ENCODE results near the gene UBE2J2.

UBE2J2 gene

GRCh38 chr1:1234180-1234808 is 39.4 kb downstream of the UBE2J2 start:
- Histone ChIP-seq H3K9me3 (ENCODE audit: control insufficient read depth, low read length) (no peaks in the 10 kb centered on the region), H3K79me2 (peaks cover 16% of the 10 kb centered on the region), H3K27ac (no peak overlapping the region), H3K9ac (no peak overlapping the region), H2AFZ (no peak overlapping the region), H3K4me1 (peaks cover 5% of the 10 kb centered on the region), H3K36me3 (ENCODE audit: control insufficient read depth, insufficient read depth, low read length) (no peaks in the 10 kb centered on the region), H3K4me2 (ENCODE audit: low read length) (no peak overlapping the region), H3K4me3 (ENCODE audit: low read depth, low read length) (no peak overlapping the region), H3K27me3 (ENCODE audit: control insufficient read depth, insufficient read depth, low read length) (no peaks in the 10 kb centered on the region)
- no peak for TF ChIP-seq CTCF (IDR thresholded peaks at IDR 0.05)

- Histone ChIP-seq H3K79me2 (peaks cover 24% of the 10 kb centered on the region), H2AFZ (no peak overlapping the region), H3K4me3 (ENCODE audit: low read depth, low read length) (no peak overlapping the region), H3K9me3 (ENCODE audit: control insufficient read depth, low read length) (no peaks in the 10 kb centered on the region), H3K36me3 (ENCODE audit: control insufficient read depth, insufficient read depth, low read length) (no peaks in the 10 kb centered on the region), H3K27me3 (ENCODE audit: control insufficient read depth, insufficient read depth, low read length) (no peaks in the 10 kb centered on the region), H3K4me1 (peaks cover 5% of the 10 kb centered on the region), H3K27ac (no peak overlapping the region), H3K9ac (no peak overlapping the region), H3K4me2 (ENCODE audit: low read length) (no peak overlapping the region)
- no peak for TF ChIP-seq CTCF (IDR thresholded peaks at IDR 0.05)
These were observed 40.1 kb downstream of the UBE2J2 start for GRCh38 chr1:1233567-1233892.

GRCh38 chr1:1232796-1233566 is 40.7 kb downstream of the UBE2J2 start:
- no peak overlapping the region for H3K4me3 ChIP-seq (ENCODE audit: low read depth, low read length)
- H3K9me3 ChIP-seq (ENCODE audit: control insufficient read depth, low read length), result no peaks in the 10 kb centered on the region
- H3K36me3 ChIP-seq (ENCODE audit: control insufficient read depth, insufficient read depth, low read length), result no peaks in the 10 kb centered on the region
- TF ChIP-seq CTCF (IDR thresholded peaks at IDR 0.05), result no peak
- peaks cover 27% of the 10 kb centered on the region for H3K79me2 ChIP-seq
- peak overlapping the region; percentile 42 for H3K4me2 ChIP-seq (ENCODE audit: low read length)
- H3K27ac ChIP-seq, result no peak overlapping the region
- H3K27me3 ChIP-seq (ENCODE audit: control insufficient read depth, insufficient read depth, low read length), result no peaks in the 10 kb centered on the region
- H2AFZ ChIP-seq, result no peak overlapping the region
- peaks cover 5% of the 10 kb centered on the region for H3K4me1 ChIP-seq
- no peak overlapping the region for H3K9ac ChIP-seq

GRCh38 chr1:1232208-1232795 is 41.4 kb downstream of the UBE2J2 start, which contains the start of gene B3GALT6:
TSS of gene B3GALT6 (plus strand) at chr1:1232237. CDS start at chr1:1232279, 42 bp downstream.
- Histone ChIP-seq H2AFZ (peak within 1 kb of the TSS; percentile 75), H3K4me3 (ENCODE audit: low read depth, low read length) (peak within 1 kb of the TSS; percentile 74), H3K79me2 (peaks cover 33% of the 10 kb centered on the region), H3K4me2 (ENCODE audit: low read length) (peak within 1 kb of the TSS; percentile 68), H3K9ac (peak within 1 kb of the TSS; percentile 53), H3K4me1 (peaks cover 5% of the 10 kb centered on the region), H3K9me3 (ENCODE audit: control insufficient read depth, low read length) (no peaks in the 10 kb centered on the region), H3K27ac (peak within 1 kb of the TSS; percentile 65), H3K36me3 (ENCODE audit: control insufficient read depth, insufficient read depth, low read length) (no peaks in the 10 kb centered on the region), H3K27me3 (ENCODE audit: control insufficient read depth, insufficient read depth, low read length) (no peaks in the 10 kb centered on the region)
- no peak for TF ChIP-seq CTCF (IDR thresholded peaks at IDR 0.05)

Data from parathyroid adenoma (tissue), 2 donors.